ENCODE results near the gene MYOM3.
"Not testable (repeated sequence)": the region's sequence is repeated elsewhere in the genome, so short reads cannot be mapped to it uniquely, and the experiment has no call there.

The MYOM3 gene

DNA sequence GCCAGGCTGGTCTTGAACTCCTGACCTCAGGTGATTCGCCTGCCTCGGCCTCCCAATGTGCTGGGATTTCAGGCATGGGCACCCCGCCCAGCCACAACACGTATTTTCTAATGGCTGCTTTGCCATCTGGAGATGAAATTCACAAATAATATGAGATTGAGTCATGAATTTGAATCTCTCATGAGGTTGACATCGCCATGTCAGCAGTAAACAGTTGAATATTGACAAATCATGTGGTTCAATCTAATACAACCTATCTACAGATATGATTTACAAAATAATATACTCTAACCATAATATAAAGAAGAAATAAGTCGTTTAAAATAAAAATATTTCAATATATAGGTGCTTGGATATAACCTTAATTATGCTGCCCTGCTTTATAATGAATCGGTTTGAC, 42.1 kb downstream of the MYOM3 start:
- no peak for DNase-seq

DNA sequence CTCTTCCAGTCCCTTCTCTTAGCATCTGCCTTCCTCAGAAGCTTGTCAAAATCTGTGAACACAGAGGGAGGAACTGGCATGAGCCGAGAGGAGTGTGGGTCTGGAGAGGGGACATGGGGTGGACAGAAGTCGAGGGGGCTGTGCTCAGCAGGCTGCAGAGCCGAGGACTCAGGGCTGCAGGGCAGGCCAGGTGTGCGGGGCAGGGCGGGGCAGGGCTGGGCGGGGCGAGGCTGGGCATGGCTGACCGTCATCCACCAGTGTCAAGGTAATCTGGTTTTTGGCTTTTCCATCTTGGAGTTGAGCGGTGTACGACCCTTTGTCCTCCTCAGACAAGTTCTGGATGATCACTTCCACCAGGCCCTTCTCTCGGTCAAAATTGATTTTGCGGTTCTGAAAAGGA, 44.0 kb downstream of the MYOM3 start:
- DNase-seq: no peak

DNA sequence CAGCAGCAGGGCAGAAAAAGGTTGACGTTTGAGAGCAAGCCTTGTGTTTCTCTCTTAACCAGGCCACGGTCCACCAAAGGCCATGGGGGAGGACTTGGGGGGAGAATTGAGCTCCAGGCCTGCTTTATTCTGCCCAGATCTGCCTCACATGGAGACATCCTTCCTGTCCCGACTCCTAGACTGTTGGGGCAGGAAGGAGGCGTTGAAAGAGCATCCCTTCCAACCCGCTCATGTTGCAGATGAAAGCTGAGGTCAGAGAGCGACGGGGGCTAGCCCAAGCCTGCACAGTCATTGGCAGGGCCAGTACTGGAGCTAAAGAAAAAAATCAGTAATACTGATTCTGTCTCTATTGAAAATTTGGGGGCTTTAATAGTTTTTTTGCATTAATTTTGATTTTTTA, 46.6 kb downstream of the MYOM3 start:
- DNase-seq: no peak

DNA sequence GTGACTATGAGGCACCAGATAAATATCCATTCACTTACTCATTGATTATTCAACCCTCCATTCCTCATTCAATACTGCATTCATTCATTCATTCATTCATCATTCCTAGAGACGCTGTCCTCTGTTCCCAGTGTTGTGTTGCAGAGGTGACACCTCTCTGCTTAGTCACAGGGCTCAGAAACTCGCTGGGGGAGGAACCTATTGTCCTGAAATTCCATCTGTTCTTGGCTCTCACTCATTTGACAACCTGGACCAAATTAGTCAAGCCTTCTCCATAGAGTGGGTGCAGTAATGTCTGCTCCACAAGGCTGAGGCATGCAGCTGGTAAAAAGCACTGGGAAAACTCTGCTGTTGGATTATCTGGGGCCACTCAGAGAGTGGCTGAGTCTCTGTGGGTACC, 49.7 kb downstream of the MYOM3 start:
- DNase-seq: no peak

DNA sequence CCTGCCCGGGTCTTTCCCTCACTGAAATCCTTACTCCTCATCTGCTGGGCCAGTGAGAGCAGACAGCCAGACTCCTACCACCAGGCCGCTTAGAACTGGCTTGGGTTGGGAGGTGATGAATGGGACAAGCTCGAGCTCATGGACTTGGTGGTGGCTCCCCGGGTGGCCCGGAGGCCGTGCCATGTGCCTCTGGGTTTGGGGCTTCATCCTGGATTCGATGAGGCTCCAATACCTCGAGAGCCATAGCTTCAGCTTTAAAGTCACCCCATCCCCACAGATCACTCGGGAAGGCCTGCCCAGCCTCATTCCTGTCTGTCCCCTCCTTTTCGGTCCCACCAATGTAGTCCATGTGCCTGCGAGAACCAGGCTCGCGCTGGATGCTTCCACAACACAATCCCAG, 51.5 kb downstream of the MYOM3 start:
- DNase-seq: no peak

DNA sequence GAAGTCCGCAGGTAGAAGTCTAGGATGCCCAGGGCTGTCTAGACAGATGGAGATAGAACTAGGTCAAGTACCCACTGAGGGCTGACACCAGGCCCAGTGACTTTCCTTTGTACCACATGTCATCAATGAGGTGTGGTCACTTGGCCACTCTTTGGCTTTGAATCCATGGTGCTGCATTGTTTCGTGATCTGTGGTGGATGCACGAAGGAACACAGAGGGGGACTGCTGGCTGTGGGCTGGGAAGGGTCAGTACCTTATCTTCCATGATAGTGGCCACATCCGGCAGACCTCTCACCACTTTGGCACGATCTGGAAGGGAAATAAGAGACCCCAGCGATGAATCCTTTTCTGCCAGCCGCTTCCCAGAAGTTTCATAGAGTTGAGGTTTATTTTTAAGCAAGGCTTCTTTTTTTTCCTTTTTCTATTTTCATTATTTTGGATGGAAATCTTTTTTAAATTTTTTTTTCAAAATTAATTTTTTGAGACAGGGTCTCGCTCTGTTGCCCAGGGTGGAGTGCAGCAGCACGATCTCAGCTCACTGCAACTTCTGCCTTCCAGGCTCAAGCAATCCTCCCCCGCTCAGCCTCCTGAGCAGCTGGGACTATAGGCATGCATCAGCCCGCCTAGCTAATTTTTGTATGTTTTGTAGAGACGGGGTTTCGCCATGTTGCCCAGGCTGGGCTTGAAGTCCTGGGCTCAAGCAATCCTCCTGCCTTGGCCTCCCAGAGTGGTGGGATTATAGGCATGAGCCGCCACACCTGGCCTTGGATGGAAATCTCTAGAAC, 53.1 kb downstream of the MYOM3 start:
- no peak for DNase-seq

DNA sequence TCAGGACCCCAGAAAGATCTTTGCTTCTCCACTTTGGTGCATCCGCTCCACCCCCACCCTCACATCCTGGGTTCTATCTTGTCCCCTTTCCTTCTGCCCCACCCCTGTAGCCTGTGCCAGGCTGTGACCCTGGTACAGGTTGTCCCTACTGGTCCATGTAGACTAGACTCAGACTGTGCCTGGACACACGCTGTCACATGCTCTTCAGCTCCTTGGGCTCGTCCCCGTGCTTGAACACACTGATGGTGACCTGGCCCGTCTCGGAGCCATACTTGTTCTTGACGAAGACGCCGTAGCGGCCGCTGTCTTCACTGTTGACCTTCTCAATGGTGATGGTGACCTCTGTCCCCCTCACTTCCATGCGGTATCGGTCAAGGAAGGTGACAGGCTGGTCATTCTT, 54.8 kb downstream of the MYOM3 start:
- DNase-seq: no peak

DNA sequence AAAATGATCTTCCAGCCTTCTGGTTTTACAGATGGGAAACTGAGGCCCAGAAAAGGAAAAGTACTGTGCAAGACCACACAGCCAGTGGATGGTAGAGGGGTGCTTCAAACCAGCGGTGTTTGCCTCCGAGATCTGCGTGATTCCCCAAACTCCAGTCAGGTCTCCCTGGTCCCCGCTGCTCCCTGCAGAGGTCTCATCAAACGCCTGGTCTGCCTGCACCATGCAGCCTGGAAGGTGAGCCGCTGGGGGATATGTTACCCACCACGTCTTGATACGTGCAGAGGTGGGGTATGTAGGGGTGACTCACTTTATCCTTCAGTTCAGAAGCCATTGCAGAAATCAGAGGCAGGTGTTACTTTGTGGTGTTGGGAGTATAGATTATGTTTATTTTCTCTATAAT, 56.3 kb downstream of the MYOM3 start:
- DNase-seq: no peak

DNA sequence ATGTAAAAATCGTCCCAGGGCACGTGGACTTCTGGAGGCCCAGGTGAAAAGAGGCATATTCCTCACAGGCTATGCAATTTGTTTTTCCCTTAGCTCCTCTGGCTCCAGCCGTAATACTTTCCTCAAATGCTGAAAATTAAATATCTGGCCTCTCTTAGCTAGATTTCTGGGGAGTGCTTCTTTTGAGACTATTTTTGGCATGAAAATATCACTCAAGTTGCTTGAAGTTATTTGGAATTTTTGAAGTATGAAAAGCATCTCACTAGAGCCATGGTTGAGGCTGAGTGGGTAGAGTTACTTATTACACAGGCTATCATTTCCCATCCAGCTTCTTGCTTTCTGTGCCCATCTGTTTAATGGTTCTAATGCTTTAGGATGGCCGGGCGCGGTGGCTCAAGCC, 59.7 kb downstream of the MYOM3 start:
- no peak for DNase-seq

DNA sequence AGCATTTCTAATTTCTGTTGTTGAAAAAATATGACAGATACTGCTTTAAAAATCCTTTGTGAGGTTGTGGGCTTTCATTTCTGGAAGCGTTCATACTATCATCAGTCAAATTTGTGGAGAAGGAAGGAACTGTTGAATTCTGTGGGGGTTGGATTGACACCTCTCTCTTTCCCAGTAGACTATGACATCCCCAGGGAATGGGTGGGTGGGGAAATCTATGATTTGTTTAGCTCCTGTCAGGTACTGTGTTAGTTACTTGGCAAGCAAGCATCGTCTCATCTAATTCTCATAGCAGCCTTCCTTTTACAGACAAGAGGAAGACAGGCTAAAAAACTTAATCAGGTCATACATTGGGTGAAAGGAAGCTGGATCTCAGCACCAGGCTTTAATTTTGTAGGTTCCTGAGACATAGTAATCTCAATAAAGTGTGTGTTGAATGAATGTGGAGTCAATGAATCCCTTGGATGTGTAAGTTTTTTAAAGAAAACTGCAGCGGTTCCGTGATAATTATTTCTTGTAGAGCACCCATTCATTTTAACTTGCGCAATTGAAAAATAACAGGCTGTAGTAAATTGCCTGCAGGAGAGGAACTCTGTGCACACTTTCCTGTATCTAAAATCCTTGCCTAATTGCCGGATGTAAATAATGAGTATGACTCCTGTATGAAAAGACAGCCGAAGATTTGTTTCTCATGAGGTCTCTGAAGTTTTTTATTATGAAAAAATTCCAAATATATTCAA, 60.6 kb downstream of the MYOM3 start:
- no peak for DNase-seq

DNA sequence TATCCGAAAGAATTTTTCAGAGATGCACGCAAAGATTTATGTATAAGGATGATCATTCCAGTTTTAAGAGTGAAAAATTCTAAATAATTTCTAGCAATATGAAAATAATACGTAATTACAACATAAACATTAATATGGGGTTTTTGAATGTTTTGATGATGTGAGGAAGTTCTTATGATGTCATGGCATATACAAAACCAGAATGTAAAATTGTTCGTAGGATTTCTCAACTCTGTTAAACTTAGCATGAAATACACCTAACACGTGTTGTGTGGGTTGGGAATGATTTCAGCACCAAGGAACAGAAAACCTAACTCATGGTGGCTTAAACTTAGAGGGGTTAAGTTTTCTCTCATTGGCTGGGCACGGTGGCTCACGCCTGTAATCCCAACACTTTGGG, 62.2 kb downstream of the MYOM3 start:
- no peak for DNase-seq

DNA sequence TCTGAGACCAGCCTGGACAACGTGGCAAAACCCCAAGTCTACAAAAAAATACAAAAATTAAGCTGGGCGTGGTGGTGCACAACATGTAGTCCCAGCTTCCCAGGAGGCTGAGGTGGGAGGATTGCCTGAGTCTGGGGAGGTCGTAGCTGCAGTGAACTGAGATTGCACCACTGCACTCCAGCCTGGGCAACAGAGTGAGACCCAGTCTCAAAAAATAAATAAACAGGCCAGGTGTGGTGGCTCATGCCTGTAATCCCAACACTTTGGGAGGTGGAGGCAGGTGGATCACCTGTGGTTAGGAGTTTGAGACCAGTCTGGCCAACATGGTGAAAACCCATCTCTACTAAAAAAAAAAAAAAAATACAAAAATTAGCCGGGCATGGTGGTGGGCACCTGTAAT, 63.0 kb downstream of the MYOM3 start:
- not testable (repeated sequence) for DNase-seq

DNA sequence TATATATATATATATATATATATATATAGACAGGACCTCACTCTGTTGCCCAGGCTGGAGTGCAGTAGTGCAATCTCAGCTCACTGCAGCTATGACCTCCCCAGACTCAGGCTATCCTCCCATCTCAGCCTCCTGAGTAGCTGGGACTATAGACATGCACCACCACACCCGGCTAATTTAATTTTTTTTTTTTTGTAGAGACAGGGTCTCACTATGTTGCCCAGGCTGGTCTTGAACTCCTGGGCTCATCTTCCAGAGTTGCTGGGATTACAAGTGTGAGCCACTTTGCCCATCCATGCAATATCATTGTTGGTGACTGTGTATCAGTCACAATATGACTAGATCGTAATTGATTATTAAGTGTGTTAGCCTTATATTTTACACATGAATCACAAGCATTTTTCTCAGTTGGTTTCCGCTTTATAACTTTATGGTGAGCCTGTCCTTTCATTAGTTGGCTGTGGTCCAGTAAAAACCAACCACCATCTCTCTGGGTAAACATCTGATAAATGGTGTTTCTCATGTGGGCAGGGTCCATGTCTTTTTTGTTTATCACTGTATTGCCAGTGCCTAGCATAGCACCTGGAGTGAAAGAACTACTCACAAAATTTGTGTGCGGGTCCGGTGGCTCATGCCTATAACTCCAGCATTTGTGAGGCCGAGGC, 63.6 kb downstream of the MYOM3 start:
- no peak for DNase-seq

DNA sequence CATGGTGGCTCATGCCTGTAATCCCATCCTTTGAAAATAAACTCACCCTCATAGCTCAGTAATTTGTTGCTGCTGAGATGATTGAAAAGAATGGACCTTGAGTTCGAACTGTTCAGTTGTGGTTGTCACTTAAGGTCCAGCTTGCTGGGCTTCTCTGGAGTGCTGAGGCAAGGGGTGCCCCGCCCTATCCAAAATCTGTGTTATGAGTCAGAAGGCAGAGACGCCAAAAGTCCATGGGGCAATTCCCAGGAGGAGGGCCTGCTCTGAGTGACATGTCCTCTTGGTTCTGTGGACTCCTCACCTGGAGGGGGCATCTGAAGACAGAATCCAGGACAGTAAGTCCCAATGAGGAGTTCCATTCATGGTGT, 64.8 kb downstream of the MYOM3 start:
- DNase-seq: no peak

DNA sequence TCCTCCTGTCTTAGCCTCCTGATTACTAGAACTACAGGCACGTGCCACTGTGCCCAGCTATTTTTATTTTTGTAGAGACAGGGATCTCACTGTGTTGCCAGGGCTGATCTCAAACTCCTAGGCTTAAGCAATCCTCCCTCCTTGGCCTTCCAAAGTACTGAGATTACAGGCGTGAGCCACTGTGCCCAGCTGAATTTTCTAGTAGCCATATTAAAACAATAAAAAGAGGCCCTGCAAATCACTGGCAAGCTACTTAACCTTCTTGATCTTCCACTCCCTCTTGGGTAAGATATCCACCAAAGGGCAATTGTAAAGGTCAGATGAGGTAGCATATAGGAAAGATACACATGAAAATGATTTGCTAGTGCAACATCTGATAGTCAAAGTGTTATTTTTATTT, 66.2 kb downstream of the MYOM3 start:
- no peak for DNase-seq

DNA sequence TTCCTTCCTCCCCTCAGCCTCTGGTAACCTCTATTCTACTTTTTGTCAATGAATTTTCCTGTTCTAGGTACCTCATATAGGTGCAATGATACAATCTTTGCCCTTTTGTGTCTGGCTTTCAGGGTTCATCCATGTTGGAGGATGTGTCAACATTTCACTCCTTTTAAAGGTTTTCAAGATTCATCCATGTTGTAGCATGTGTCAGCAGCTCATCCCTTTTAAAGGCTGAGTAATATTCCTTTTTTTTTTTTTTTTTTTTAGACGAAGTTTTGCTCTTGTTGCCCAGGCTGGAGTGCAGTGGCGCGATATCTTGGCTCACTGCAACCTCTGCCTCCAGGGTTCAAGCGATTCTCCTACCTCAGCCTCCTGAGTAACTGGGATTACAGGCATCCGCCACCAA, 67.3 kb downstream of the MYOM3 start:
- not testable (repeated sequence) for DNase-seq

DNA sequence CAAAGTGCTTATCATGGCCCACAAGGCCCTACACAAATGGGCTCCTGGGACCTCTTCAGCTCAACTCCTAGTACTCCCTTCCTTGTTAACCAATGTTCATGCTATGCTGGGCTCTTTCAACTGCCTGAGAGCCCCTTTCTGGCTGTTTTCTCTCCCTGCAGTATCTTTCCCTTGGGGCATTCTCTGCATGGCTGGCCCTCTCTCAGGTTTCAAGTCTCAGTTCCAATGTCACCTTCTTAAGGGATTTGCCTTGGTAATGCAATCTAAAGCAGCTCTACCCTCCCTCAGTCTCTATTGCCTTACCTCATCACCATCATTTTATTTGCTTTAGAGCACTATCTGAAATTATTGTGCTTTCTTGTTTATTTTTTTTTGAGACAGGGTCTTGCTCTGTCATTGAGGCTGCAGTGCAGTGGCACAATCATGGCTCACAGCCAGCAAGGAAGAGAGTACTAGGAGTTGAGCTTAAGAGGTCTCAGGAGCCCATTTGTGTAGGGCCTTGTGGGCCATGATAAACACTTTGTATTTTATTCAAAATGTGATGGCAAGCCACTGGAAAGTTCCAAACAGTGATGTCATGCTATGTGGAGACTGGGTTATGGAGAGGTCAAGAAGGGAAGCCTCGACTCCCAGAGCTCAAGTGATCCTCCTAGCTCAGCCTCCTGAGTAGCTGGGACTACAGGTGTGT, 68.4 kb downstream of the MYOM3 start:
- no peak for DNase-seq

DNA sequence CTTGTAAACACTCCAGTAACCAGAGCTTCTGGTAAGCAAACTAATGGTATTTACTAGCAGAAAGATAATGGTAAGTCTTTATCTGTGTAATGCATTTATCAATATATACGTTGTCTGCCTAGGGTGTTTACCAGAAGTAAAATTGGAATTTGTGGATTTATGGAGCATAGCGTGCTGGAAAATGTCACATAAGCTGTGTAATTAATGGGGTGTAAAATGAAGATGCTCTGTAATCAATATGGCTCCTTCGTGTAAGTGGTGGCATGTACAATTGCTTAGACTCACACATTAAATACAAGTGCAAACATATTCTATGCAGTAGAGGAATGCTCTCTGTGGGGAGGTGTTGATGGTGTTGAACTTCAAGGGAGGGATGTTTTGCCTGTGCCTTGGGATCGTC, 69.6 kb downstream of the MYOM3 start:
- no peak for DNase-seq

DNA sequence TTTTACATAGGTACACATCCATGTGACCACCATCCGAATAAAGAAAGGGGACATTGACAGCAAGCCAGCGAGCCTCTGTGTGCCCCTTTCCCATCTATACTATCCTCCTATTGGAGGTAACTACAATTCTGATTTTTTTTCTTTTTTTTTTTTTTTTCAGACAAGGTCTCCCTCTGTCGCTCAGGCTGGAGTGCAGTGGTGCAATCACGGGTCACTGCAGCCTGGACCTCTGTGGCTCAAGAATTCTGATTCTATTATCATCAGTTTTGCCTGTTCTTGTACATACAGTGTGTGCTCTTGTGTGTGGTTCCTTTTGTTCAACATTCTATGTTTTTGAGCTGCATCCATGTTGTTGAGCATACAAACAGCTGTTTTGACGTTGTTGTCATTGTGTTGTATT, 75.8 kb downstream of the MYOM3 start:
- DNase-seq: no peak

DNA sequence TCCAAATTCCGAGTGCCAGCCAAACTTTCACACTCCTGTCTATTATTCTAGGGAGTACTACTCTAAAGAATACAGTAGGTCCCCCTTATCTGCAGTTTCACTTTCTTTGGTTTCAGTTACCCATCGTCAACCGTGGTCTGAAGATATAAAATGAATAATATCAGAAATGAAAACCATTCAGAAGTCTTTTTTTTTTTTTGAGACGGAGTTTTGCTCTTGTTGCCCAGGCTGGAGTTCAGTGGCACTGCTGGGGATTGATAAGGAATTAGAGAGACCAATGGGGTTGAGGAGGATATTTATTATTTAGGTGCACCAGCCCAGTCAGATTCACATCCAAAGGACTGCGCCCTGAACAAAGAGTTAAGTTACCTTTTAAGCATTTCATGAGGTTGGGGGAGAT, 79.0 kb downstream of the MYOM3 start:
- no peak for DNase-seq

DNA sequence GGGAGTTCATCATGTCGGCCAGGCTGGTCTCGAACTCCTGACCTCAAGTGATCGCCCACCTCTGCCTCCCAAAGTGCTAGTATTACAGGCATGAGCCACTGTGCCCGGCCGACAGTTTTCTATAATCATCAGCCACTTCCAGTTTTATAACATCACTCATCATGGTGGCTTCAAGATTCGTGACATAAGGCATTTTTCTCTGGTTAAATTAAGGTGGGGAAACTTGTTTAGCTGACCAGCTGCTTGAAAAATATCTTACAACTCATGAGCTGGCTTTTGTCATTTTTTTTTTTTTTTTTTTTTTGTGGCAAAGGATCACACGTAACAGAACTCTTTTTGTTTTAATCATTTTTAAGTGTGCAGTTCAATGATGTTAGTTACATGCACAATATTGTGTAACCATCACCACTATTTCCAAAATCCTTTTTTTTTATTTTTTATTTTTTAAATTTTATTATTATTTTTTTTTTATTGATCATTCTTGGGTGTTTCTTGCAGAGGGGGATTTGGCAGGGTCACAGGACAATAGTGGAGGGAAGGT, 80.9 kb downstream of the MYOM3 start:
- DNase-seq: not testable (repeated sequence)

DNA sequence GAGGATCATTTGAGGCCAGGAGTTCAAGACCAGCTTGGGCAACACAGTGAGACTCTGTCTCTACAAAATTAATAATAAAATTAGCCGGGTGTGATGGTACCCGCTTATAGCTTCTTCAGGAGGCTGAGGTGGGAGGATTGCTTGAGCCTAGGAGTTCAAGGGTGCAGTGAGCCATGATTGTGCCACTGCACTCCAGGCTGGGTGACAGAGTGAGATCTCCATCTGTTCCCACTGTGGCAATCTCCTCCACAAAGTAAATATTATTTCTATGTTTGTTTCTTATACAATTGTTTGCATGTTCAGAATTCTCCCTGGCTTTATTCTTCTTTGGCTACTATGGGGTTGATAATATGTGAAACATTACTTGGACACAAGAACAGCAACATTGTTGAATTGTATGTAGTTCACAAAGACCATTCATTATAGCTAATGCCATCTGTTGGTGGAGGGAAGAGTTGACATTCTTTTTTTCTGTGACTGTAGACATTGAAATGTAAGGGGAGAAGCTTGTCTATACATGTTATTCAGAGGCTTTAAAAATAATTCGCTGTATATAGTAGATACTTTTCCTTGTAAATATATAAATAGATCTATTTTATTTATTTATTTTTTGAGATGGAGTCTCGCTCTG, 84.0 kb downstream of the MYOM3 start:
- no peak for DNase-seq
